ENCODE data around the gene FAM72A. TPM values are rescaled to one million over a fixed set of nuclear protein-coding genes. Genes with fewer than 3 reads are reported as not detected.
"Not testable (repeated sequence)": the region's sequence is repeated elsewhere in the genome, so short reads cannot be mapped to it uniquely, and the experiment has no call there.

The FAM72A gene
- 9.1 and 13.3 TPM in 2 replicates for total RNA-seq (2014; rRNA removed; shearing (Covaris generic))

- DNase-seq (ENCODE audit: low read depth) = peak; percentile 100
Observed at GRCh38 chr1:206202789-206203363, at the start of gene FAM72A. FAM72A (minus strand) TSS chr1:206202839; CDS start chr1:206202025, 814 bp downstream.

GRCh38 chr1:206250953-206251681 lies 48.5 kb upstream of the FAM72A start:
- DNase-seq (ENCODE audit: low read depth) = not testable (repeated sequence)

GRCh38 chr1:206246129-206246886 lies 43.7 kb upstream of the FAM72A start:
- not testable (repeated sequence) for DNase-seq (ENCODE audit: low read depth)

GRCh38 chr1:206245479-206245878 lies 42.8 kb upstream of the FAM72A start:
- not testable (repeated sequence) for DNase-seq (ENCODE audit: low read depth)

- not testable (repeated sequence) for DNase-seq (ENCODE audit: low read depth)
Observed at GRCh38 chr1:206243335-206243734, 40.7 kb upstream of the FAM72A start.

- not testable (repeated sequence) for DNase-seq (ENCODE audit: low read depth)
Observed at GRCh38 chr1:206240288-206240687, 37.6 kb upstream of the FAM72A start.

- not testable (repeated sequence) for DNase-seq (ENCODE audit: low read depth)
Observed at GRCh38 chr1:206235190-206235589, 32.6 kb upstream of the FAM72A start.

- not testable (repeated sequence) for DNase-seq (ENCODE audit: low read depth)
Observed at GRCh38 chr1:206234189-206234916, 31.7 kb upstream of the FAM72A start.

- DNase-seq (ENCODE audit: low read depth) = not testable (repeated sequence)
Observed at GRCh38 chr1:206232970-206233645, 30.5 kb upstream of the FAM72A start.

- DNase-seq (ENCODE audit: low read depth) = not testable (repeated sequence)
Observed at GRCh38 chr1:206231989-206232388, 29.4 kb upstream of the FAM72A start.

- not testable (repeated sequence) for DNase-seq (ENCODE audit: low read depth)
Observed at GRCh38 chr1:206229286-206229685, 26.6 kb upstream of the FAM72A start.

- DNase-seq (ENCODE audit: low read depth) = not testable (repeated sequence)
Observed at GRCh38 chr1:206226886-206227285, 24.2 kb upstream of the FAM72A start.

- DNase-seq (ENCODE audit: low read depth) = not testable (repeated sequence)
Observed at GRCh38 chr1:206225386-206225785, 22.7 kb upstream of the FAM72A start.

GRCh38 chr1:206224190-206224776 lies 21.6 kb upstream of the FAM72A start:
- DNase-seq (ENCODE audit: low read depth) = not testable (repeated sequence)

GRCh38 chr1:206221585-206221984 lies 18.9 kb upstream of the FAM72A start:
- not testable (repeated sequence) for DNase-seq (ENCODE audit: low read depth)

- not testable (repeated sequence) for DNase-seq (ENCODE audit: low read depth)
Observed at GRCh38 chr1:206220332-206221000, 17.8 kb upstream of the FAM72A start.

GRCh38 chr1:206219514-206220331 lies 17.1 kb upstream of the FAM72A start:
- not testable (repeated sequence) for DNase-seq (ENCODE audit: low read depth)

GRCh38 chr1:206218765-206219164 lies 16.1 kb upstream of the FAM72A start:
- DNase-seq (ENCODE audit: low read depth) = not testable (repeated sequence)

GRCh38 chr1:206218285-206218684 lies 15.6 kb upstream of the FAM72A start:
- DNase-seq (ENCODE audit: low read depth) = not testable (repeated sequence)
